GM19324 (cell line): ENCODE data around the gene LPIN3.

Experiments
- ATAC-seq: cut with Tn5 transposase; IDR thresholded peaks from one replicate; pipeline ENCODE4 v1.9.1; 2021; ENCODE audit warnings: mild to moderate bottlenecking, moderate library complexity; ENCODE audit not compliant: unreplicated experiment, low FRiP score

LPIN3 gene

GRCh38 chr20:41364236-41364855 is 23.7 kb downstream of the LPIN3 start:
- ATAC-seq, result no peak

GRCh38 chr20:41364967-41365765 is 24.5 kb downstream of the LPIN3 start:
- ATAC-seq, result no peak

- ATAC-seq, result no peak
Measured at GRCh38 chr20:41365777-41366545, 25.3 kb downstream of the LPIN3 start.

- no peak for ATAC-seq
Measured at GRCh38 chr20:41366546-41367392, 26.1 kb downstream of the LPIN3 start, which contains the start of gene EMILIN3. TSS of gene EMILIN3 (minus strand) at chr20:41366818. CDS start at chr20:41366634, 184 bp downstream.

GRCh38 chr20:41367393-41367695 is 26.7 kb downstream of the LPIN3 start:
- ATAC-seq, result no peak

GRCh38 chr20:41367956-41368355 is 27.3 kb downstream of the LPIN3 start:
- ATAC-seq, result no peak

- no peak for ATAC-seq
Measured at GRCh38 chr20:41369673-41370072, 29.1 kb downstream of the LPIN3 start.

- no peak for ATAC-seq
Measured at GRCh38 chr20:41370176-41370575, 29.6 kb downstream of the LPIN3 start.

- no peak for ATAC-seq
Measured at GRCh38 chr20:41371371-41371770, 30.8 kb downstream of the LPIN3 start.

- no peak for ATAC-seq
Measured at GRCh38 chr20:41373251-41373783, 32.7 kb downstream of the LPIN3 start.

- no peak for ATAC-seq
Measured at GRCh38 chr20:41373931-41374920, 33.6 kb downstream of the LPIN3 start.

GRCh38 chr20:41375846-41376245 is 35.2 kb downstream of the LPIN3 start:
- no peak for ATAC-seq

GRCh38 chr20:41376349-41376748 is 35.7 kb downstream of the LPIN3 start:
- ATAC-seq, result no peak

GRCh38 chr20:41377275-41377674 is 36.7 kb downstream of the LPIN3 start:
- no peak for ATAC-seq

- ATAC-seq, result no peak
Measured at GRCh38 chr20:41379551-41379950, 38.9 kb downstream of the LPIN3 start.

- no peak for ATAC-seq
Measured at GRCh38 chr20:41380551-41381193, 40.1 kb downstream of the LPIN3 start.

GRCh38 chr20:41382791-41383305 is 42.2 kb downstream of the LPIN3 start:
- no peak for ATAC-seq
